ENCODE results near the gene ABCC1.
"Not testable (repeated sequence)": the region's sequence is repeated elsewhere in the genome, so short reads cannot be mapped to it uniquely, and the experiment has no call there.

ABCC1 gene

DNA sequence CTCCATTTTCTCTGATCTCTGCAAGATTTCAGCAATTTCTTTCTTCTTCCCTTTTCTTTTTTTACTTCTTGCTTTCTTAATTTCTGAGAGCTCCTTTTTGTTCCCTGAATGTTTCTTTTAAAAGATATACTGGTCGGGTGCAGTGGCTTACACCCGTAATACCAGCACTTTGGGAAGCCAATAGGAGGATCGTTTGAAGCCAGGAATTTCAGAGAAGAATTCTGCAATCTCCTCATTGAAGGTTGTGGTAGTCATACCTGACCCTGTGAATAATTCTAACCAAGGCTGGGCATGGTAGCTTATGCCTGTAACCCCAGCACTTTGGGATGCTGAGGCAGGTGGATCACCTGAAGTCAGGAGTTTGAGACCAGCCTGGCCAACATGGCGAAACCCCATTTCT is 15.6 kb upstream of the ABCC1 start:
- Histone ChIP-seq H3K4me2 (ENCODE audit: low read depth, low read length, poor library complexity, severe bottlenecking) (no peak overlapping the region), H3K9me3 (ENCODE audit: insufficient read depth, low read depth, low read length) (no peaks in the 10 kb centered on the region)
- TF ChIP-seq, protein P1, sequence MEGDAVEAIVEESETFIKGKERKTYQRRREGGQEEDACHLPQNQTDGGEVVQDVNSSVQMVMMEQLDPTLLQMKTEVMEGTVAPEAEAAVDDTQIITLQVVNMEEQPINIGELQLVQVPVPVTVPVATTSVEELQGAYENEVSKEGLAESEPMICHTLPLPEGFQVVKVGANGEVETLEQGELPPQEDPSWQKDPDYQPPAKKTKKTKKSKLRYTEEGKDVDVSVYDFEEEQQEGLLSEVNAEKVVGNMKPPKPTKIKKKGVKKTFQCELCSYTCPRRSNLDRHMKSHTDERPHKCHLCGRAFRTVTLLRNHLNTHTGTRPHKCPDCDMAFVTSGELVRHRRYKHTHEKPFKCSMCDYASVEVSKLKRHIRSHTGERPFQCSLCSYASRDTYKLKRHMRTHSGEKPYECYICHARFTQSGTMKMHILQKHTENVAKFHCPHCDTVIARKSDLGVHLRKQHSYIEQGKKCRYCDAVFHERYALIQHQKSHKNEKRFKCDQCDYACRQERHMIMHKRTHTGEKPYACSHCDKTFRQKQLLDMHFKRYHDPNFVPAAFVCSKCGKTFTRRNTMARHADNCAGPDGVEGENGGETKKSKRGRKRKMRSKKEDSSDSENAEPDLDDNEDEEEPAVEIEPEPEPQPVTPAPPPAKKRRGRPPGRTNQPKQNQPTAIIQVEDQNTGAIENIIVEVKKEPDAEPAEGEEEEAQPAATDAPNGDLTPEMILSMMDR (conservative IDR thresholded peaks at IDR 0.05; ENCODE audit: low read length): no peak
- no peak for TF ChIP-seq EZH2phosphoT487 (IDR thresholded peaks at IDR 0.05; ENCODE audit: borderline replicate concordance)

DNA sequence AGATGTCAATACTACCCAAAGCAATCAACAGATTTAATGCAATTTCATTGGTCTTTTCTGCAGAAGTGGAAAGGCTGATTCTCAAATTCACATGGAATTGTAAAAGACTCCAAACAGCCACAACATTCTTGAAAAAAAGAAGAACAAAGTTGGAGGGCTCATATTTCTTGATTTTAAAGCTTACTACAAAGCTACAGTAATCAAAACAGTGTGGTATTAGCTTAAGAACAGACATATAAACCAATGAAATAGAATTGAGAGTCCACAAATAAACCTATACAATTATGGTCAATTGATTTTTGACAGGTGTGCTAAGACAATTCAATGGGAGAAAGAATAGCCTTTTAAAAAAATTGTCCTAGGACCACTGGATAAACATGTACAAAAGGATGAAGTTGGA is 14.4 kb upstream of the ABCC1 start:
- Histone ChIP-seq H4K20me1 (ENCODE audit: insufficient read depth, low read length, poor library complexity, severe bottlenecking) (no peaks in the 10 kb centered on the region), H3K9ac (ENCODE audit: low read depth, low read length, poor library complexity, severe bottlenecking) (no peak overlapping the region), H3K36me3 (ENCODE audit: insufficient read depth, low read length) (no peaks in the 10 kb centered on the region), H3K4me2 (ENCODE audit: low read depth, low read length, poor library complexity, severe bottlenecking) (no peak overlapping the region), H2AFZ (ENCODE audit: low read length) (no peak overlapping the region), H3K9me3 (ENCODE audit: insufficient read depth, low read depth, low read length) (no peaks in the 10 kb centered on the region), H3K27me3 (ENCODE audit: insufficient read depth, low read length, poor library complexity, severe bottlenecking) (no peaks in the 10 kb centered on the region), H3K79me2 (ENCODE audit: insufficient read depth, low read length) (no peaks in the 10 kb centered on the region), H3K4me1 (ENCODE audit: insufficient read depth, low read length, poor library complexity, severe bottlenecking) (no peaks in the 10 kb centered on the region), H3K4me3 (ENCODE audit: low read length, poor library complexity, severe bottlenecking) (no peak overlapping the region), H3K9me2 (replicated peaks; ENCODE audit: low read depth, low read length) (no peaks in the 10 kb centered on the region), H3F3A (ENCODE audit: low read depth) (no peaks in the 10 kb centered on the region)
- TF ChIP-seq, protein P1 (conservative IDR thresholded peaks at IDR 0.05; ENCODE audit: low read length): no peak
- TF ChIP-seq EZH2phosphoT487 (IDR thresholded peaks at IDR 0.05; ENCODE audit: borderline replicate concordance): no peak

More for the DNA sequence above, 15.6 kb upstream of the ABCC1 start:
- Histone ChIP-seq H3F3A (ENCODE audit: low read depth) (no peaks in the 10 kb centered on the region), H3K27me3 (ENCODE audit: insufficient read depth, low read length, poor library complexity, severe bottlenecking) (no peaks in the 10 kb centered on the region), H3K4me1 (ENCODE audit: insufficient read depth, low read length, poor library complexity, severe bottlenecking) (no peaks in the 10 kb centered on the region), H3K4me3 (ENCODE audit: low read length, poor library complexity, severe bottlenecking) (no peak overlapping the region), H3K36me3 (ENCODE audit: insufficient read depth, low read length) (no peaks in the 10 kb centered on the region), H4K20me1 (ENCODE audit: insufficient read depth, low read length, poor library complexity, severe bottlenecking) (no peaks in the 10 kb centered on the region), H3K9ac (ENCODE audit: low read depth, low read length, poor library complexity, severe bottlenecking) (no peak overlapping the region), H2AFZ (ENCODE audit: low read length) (no peak overlapping the region), H3K79me2 (ENCODE audit: insufficient read depth, low read length) (no peaks in the 10 kb centered on the region), H3K9me2 (replicated peaks; ENCODE audit: low read depth, low read length) (no peaks in the 10 kb centered on the region)

DNA sequence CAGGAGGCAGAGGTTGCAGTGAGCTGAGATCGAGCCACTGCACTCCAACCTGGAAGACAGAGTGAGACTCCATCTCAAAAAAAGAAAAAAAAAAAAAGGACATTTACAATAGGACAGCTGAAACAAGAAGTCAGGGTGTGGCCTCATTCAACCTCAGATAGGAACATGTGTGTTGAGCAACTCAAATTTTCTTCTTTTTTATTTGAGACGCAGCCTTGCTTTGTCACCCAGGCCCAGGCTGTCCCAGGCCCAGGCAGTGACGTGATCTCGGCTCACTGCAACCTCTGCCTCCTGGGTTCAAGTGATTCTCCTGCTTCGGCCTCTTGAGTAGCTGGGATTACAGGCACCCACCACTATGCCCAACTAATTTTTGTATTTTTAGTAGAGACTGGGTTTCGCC is 12.6 kb upstream of the ABCC1 start:
- H4K20me1 ChIP-seq (ENCODE audit: insufficient read depth, low read length, poor library complexity, severe bottlenecking); H3K36me3 ChIP-seq (ENCODE audit: insufficient read depth, low read length); H3K4me1 ChIP-seq (ENCODE audit: insufficient read depth, low read length, poor library complexity, severe bottlenecking); H3K9me2 ChIP-seq (replicated peaks; ENCODE audit: low read depth, low read length); H3K4me3 ChIP-seq (ENCODE audit: low read length, poor library complexity, severe bottlenecking); H3K9ac ChIP-seq (ENCODE audit: low read depth, low read length, poor library complexity, severe bottlenecking); H3F3A ChIP-seq (ENCODE audit: low read depth); H3K9me3 ChIP-seq (ENCODE audit: insufficient read depth, low read depth, low read length); H2AFZ ChIP-seq (ENCODE audit: low read length); H3K79me2 ChIP-seq (ENCODE audit: insufficient read depth, low read length); H3K27me3 ChIP-seq (ENCODE audit: insufficient read depth, low read length, poor library complexity, severe bottlenecking); H3K4me2 ChIP-seq (ENCODE audit: low read depth, low read length, poor library complexity, severe bottlenecking): not testable (repeated sequence)

DNA sequence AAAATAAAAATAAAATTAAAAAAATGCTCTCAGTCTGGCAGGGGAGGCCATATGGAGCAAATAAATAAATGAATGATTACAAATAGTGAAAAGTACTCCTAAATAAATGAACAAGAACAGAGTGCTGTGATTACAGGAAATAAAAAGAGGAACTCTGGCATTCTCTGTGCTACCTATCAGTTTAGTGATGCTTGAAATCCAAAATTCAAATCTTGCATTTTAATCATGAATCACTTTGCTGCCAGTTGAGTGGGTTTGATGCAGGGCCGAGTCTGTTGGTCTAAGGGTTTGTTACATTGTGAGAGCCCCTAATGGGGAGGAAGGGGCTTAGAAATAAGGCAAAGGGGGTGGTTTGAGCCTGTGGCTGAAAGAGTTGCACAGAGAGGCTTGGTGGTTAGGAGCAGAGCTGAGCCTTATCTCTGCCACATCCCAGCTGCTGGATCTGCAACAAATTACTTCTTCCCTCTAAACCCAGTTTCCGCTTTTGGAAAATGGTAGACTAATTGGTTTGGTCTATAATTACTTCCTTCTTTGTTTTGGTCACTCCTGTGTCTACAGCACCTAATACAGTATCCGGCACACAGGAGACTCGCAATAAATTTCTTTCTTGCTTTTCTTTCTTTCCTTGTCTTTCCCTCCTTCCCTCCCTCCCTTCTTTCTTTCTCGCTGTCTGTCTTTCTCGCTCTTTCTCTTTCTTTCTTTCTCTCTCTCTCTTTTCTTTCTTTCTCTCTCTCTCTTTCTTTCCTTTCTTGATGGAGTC is 6.3 kb upstream of the ABCC1 start:
- Histone ChIP-seq H4K20me1 (ENCODE audit: insufficient read depth, low read length, poor library complexity, severe bottlenecking) (no peaks in the 10 kb centered on the region), H3K9ac (ENCODE audit: low read depth, low read length, poor library complexity, severe bottlenecking) (no peak overlapping the region), H3K36me3 (ENCODE audit: insufficient read depth, low read length) (no peaks in the 10 kb centered on the region), H3K79me2 (ENCODE audit: insufficient read depth, low read length) (no peaks in the 10 kb centered on the region), H3K4me3 (ENCODE audit: low read length, poor library complexity, severe bottlenecking) (no peak overlapping the region), H3F3A (ENCODE audit: low read depth) (no peaks in the 10 kb centered on the region), H3K9me2 (replicated peaks; ENCODE audit: low read depth, low read length) (no peaks in the 10 kb centered on the region), H2AFZ (ENCODE audit: low read length) (no peak overlapping the region), H3K4me1 (ENCODE audit: insufficient read depth, low read length, poor library complexity, severe bottlenecking) (no peaks in the 10 kb centered on the region), H3K9me3 (ENCODE audit: insufficient read depth, low read depth, low read length) (no peaks in the 10 kb centered on the region), H3K27me3 (ENCODE audit: insufficient read depth, low read length, poor library complexity, severe bottlenecking) (no peaks in the 10 kb centered on the region), H3K4me2 (ENCODE audit: low read depth, low read length, poor library complexity, severe bottlenecking) (no peak overlapping the region)
- TF ChIP-seq, protein P1 (conservative IDR thresholded peaks at IDR 0.05; ENCODE audit: low read length): no peak
- TF ChIP-seq EZH2phosphoT487 (IDR thresholded peaks at IDR 0.05; ENCODE audit: borderline replicate concordance): no peak

Measured in Loucy (cell line).